GM21367 (cell line): ENCODE measurements around the gene PRKCE.
"Not testable (repeated sequence)": the region's sequence is repeated elsewhere in the genome, so short reads cannot be mapped to it uniquely, and the experiment has no call there.

Experiments
- ATAC-seq: cut with Tn5 transposase; IDR thresholded peaks from one replicate; pipeline ENCODE4 v1.9.1; 2021; ENCODE audit not compliant: unreplicated experiment

PRKCE gene

DNA sequence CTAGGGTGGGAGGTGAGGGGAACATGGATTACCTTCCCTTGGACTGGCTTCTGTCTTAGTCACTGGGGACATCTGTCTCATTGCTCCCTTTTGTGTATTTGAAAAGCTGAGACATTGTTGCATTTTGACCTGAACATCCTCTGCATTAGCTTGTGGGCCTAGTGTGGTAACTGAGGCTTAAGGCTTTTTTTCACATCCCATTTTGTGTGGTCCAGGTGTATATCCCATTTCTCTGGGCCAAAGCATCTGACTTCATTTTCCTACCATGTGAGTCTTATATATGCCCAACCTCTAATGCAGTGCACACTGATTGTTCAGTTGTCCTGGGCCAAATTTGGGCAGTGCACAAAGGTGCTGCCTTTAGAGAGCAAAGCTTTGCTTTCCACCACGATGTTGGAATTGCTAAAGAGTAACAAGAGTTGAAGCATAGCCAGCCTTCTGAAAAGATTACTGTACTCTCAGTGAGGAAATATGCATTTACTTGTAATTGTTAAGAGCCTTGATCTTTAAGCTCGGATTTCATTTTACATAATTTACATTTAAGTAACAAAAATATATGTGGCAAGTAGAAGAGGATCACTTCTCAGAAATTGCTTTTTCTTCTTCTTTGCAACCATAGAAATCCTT, 13.3 kb downstream of the PRKCE start:
- no peak for ATAC-seq

DNA sequence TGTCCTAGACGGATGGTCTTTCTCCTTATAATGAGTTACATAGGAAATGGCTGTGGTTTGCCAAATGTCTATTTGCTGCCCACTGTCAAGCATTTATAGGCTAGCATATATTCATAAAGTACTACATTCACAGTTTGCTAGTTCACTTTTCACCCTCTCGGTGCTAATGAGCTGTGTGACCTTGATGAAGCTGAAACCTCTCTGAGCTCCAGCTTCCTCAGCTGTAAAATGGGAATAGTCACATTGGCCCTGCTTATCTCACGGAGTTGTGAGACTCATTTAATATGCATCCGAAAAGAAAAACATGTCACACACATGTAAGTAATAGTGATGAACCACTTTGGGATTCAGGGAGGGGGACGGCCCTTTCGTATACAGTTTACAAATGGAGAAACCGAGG, 17.0 kb downstream of the PRKCE start:
- ATAC-seq: no peak

- ATAC-seq: no peak
These were observed 17.6 kb downstream of the PRKCE start for GRCh38 chr2:45669032-45669486.

DNA sequence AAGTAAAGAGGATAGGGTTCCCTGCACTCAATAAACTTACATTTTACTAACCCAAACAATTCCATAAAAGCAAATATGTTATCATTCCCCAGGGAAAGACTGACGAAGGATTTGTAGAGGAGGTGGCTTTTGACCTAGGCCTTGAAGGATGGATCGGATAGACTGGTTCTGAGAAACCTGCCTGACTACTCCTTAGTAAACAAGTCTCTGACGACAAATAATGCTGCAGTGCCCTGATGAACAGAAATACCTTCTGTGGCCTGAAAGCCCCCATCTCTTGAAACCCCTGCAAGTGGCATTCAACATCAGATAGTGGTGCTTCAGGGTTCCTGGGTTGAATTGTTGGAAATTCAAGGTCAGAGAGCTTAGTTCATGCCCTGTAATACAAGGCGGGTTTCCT, 19.2 kb downstream of the PRKCE start:
- no peak for ATAC-seq

GRCh38 chr2:45672138-45672537, 20.7 kb downstream of the PRKCE start:
- ATAC-seq: no peak

GRCh38 chr2:45674035-45674816, 22.8 kb downstream of the PRKCE start:
- no peak for ATAC-seq

- ATAC-seq: no peak
These were observed 23.9 kb downstream of the PRKCE start for GRCh38 chr2:45675263-45675812.

DNA sequence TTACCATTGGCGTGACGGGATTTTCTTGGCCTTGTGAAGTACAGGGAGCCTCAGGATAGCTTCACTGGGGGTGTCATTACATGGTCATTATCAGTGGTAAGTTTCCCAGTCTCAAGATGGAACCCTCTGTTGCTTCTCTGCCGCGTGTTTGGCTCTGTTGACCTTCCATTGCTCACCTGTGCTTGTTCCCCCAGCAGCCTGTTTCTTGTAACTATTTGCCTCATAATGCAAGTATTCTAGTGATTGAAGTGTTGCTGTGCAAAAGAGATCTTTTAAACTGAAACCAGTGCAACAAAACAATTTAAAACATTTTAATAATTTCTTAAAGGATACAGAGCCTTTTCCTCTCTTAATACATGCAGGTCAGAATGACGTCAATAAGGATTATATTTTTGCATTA, 24.6 kb downstream of the PRKCE start:
- ATAC-seq: no peak

- no peak for ATAC-seq
These were observed 27.4 kb downstream of the PRKCE start for GRCh38 chr2:45678791-45679348.

DNA sequence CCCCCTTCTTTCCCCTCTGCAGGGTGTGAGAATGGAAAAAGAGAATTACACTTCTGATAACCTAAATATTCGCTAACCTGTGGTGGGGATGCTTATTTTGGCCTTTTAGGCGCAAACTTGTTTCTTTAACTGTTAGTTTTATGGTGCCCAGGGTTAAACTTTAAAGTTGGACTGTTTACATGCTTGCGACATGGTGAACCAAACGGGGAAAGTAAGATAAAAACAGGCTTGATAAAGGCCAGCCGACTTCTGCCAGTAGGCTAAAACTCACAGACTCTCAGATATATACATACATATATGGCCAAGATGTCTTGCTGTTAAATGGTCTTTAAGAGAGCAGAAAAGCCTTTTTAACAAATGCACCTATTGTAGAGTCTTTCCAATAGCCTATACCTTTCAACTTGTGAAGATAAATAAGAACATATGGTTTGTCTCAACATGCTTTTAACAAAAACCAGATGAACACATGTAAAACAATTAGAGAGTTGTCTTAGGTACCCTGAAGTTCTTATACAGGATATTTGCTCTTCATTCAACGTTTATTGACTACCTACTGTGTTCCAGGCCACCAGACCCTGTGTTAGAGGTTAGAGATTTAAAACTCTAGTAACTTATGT, 29.0 kb downstream of the PRKCE start:
- ATAC-seq: no peak

DNA sequence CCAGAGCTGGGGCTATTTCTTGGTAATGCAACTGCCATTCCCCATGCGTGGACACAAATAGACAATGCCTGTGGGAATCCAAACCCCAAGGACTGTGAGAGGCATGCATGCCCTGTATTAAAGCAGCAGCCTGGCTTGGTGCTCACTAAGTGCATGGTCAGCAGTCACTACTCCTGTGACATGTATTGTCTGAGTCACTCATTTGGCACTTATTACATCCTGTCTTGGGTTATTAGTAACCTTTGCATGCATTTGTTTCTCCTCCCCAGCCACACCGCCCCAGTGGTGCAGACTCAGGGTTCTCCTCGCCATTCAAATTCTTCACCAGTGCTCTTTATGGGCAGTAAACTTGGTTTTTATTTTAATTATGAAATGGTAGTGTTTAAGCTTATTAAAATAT, 30.2 kb downstream of the PRKCE start:
- ATAC-seq: peak; percentile 74

GRCh38 chr2:45683292-45683691, 31.8 kb downstream of the PRKCE start:
- no peak for ATAC-seq

DNA sequence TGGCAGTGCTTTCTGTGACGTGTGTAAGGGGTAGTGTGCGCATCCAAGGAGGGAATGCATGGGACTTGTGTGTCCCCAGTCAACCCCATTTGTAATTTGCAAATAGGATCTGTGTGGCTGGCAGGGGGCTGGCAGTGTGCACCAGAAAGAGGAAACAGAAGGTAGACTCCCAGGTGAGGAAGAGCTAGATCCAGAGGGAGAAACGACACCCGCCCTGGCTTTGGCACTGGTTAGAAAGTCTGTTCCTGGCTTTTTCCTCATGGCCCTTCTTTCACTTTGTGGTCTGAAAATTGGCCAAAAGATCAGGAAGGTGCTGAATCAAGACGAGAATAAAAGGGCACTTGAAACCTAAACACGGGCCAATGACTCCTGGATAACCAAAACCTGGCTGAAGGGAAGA, 33.3 kb downstream of the PRKCE start:
- no peak for ATAC-seq

- no peak for ATAC-seq
These were observed 33.8 kb downstream of the PRKCE start for GRCh38 chr2:45685260-45685659.

DNA sequence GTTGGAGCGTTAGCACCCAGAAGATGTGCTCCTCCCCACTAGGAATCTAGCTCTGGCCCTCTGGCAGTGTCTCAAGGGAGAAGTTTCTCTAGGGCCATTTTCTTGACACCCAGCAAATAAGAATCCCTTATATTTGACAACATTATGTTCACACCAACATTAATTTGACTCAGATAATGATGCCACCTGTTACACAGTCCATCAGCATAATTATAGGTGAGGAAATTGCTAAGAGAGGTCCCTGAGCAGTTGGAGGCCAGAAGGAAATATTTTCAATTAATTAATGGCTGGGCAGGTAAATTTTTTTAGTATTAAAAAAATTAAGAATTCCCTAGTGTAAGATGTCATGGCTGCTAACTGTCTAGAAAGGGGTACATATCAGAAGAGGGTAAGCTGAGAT, 36.5 kb downstream of the PRKCE start:
- ATAC-seq: no peak

- ATAC-seq: no peak
These were observed 37.2 kb downstream of the PRKCE start for GRCh38 chr2:45688479-45689298.

DNA sequence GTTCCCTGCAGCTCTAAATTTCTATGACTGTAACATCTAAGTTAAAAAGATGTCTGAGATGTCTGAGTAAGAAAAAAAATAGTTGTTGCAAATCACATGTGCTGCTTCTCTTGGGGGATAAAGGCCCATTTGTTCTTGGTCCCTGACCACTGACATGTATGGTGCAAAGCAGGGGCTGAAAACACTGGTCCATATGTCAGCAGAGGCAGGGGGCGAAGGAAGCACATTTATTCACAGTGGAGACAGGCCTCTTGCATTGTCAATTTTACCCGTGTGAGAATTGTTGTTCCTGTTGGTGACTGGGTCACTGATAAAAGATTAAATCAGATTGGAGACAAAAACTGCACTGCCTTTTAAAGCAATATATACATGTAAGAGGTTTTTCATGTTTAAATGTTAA, 38.8 kb downstream of the PRKCE start:
- no peak for ATAC-seq

DNA sequence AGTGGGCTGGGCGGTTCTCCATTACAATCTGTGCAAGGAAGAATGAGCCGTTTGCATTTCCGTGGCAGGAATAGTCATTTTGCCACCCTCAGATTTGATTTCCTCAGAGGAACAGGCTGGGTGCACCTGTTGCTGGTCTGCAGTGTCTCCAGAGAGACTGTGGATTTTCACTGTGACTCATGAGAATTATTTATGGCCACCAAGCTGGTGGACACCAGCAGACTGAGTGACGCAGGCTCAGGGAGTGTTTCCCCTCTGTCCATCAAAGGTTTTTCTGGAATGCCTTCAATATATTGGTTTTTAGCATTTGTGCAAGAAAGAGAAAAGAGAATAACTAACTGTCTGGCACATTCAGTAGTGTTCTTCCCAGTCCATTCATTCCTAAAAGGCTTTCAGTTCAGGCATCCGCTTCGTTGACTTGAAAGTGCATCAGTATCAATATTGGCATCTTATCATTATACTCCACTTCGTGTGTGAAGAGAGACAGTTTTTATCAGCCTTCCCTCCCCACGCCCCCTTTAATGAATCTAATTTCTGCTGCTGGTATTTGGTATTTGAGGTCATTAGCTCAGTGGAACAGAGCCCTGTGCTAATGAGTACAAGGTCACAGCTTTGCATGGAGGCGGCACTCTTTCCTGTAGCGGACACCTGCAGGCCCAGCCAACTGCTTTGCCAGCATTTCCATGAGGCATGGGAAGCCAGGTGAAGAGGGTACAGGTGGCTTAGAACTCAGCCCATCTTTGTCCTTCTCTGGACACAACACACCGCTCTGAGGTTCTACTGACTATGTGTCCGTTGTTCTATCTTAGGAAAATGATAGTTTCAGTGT, 39.9 kb downstream of the PRKCE start:
- ATAC-seq: no peak

DNA sequence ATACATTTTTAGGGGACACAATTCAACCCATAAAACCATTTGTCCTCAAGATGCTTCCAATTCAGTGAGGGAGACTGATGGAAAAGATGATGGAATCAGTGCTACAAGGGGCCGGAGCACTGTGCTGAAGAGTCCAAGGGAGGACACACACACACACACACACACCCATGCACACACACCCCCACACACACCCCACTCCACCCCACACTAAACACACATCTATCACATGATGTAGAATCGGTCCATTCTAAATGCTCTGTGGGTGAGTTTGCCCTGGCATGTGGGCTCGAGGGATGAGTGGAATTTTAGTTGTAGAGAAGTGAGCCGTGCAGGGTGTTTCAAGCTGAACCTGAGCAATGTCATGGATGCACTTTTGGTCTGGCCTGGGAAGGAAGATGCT, 41.1 kb downstream of the PRKCE start:
- no peak for ATAC-seq

DNA sequence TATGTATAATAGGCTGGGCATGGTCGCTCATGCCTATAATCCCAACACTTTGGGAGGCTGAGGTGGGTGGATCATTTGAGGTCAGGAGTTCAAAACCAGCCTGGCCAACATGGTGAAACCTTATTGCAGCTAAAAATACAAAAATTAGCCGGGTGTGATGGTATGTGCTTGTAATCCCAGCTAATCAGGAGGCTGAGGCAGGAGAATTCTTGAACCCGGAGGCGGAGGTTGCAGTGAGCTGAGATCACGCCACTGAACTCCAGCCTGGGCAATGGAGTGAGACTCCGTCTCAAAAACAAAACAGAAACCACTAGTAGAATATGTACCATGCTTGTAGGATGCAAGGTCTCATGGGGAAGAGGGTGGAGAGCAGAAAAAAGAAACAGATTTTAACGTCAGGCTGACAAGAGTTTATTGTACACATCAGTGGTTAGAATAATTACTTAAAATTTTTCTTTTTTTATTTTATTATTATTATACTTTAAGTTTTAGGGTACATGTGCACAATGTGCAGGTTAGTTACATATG, 44.1 kb downstream of the PRKCE start:
- not testable (repeated sequence) for ATAC-seq
